Neural progenitor cell (in vitro differentiated cells): ENCODE data around the gene IGHMBP2.

ENCODE experiments used
- EZH2 ChIP-seq: fragments of 200-600 bp; sonication (generic); IDR thresholded peaks from 2 replicates; pipeline ENCODE4 v1.6.1; 2017; ENCODE audit warnings: antibody characterized with exemption, mild to moderate bottlenecking, moderate library complexity
- EZH2phosphoT487 ChIP-seq: fragments of 200-600 bp; sonication (generic); IDR thresholded peaks from 2 replicates; pipeline ENCODE4 v1.6.1; 2017; ENCODE audit warnings: antibody characterized with exemption
- TF ChIP-seq, protein P1 (sequence below): fragments of 200-600 bp; sonication (generic); IDR thresholded peaks from 2 replicates; pipeline ENCODE4 v1.5.1; 2017; ENCODE audit warnings: antibody characterized with exemption, mild to moderate bottlenecking

DNA sequence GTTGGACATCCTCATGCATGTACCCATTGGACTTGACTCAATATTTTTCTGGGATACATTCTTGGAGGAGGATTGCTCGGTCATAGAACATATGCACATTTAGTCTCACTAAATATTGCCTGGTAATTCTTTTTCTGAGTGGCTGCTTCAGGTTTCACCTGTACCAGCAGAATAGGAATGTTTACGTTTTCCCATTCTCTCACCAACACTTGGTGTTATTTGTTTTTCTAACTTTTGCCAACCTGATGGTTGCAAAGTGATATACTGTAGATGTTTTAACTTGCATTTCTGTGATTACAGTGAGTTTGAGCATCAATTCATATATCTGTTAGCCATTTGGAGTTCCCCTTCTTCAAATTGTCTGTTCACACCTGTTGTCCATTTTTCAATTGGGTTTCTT is 78.4 kb downstream of the IGHMBP2 start:
- TF ChIP-seq, protein P1, sequence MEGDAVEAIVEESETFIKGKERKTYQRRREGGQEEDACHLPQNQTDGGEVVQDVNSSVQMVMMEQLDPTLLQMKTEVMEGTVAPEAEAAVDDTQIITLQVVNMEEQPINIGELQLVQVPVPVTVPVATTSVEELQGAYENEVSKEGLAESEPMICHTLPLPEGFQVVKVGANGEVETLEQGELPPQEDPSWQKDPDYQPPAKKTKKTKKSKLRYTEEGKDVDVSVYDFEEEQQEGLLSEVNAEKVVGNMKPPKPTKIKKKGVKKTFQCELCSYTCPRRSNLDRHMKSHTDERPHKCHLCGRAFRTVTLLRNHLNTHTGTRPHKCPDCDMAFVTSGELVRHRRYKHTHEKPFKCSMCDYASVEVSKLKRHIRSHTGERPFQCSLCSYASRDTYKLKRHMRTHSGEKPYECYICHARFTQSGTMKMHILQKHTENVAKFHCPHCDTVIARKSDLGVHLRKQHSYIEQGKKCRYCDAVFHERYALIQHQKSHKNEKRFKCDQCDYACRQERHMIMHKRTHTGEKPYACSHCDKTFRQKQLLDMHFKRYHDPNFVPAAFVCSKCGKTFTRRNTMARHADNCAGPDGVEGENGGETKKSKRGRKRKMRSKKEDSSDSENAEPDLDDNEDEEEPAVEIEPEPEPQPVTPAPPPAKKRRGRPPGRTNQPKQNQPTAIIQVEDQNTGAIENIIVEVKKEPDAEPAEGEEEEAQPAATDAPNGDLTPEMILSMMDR: no peak
- TF ChIP-seq EZH2 (no peak), EZH2phosphoT487 (no peak)
